Adrenal gland (tissue), 19 donors: Measurements from ENCODE around the gene TSPYL2. TPM values are rescaled to one million over a fixed set of nuclear protein-coding genes. Genes with fewer than 3 reads are reported as not detected.

Experiments used
- DNase-seq, 7 donors: peaks; one replicate each; pipeline ENCODE4 v3.0.0-alpha.2; 2019 to 2020
- H3K27ac ChIP-seq, 5 donors: fragments of 200-600 bp; sonication (generic) in 4 of 5; 1 replicate in 3 of 5; 2 replicates in 2 of 5; pipeline versions ENCODE4 v1.5.1 to v1.8.0; 2016 to 2020; ENCODE audit warnings: mild to moderate bottlenecking in 1 of 5
- H3K27me3 ChIP-seq: fragments of 200-600 bp; 2 replicates; pipeline ENCODE4 v1.8.0; 2021
- H3K36me3 ChIP-seq, 2 donors: fragments of 200-600 bp; replicated peaks in 1 of 2; 1 replicate in 1 of 2; 2 replicates in 1 of 2; pipeline versions ENCODE4 v1.5.1 to v1.8.0; 2018 to 2022
- H3K4me1 ChIP-seq, 2 donors: fragments of 200-600 bp; replicated peaks in 1 of 2; 1 replicate in 1 of 2; 2 replicates in 1 of 2; pipeline versions ENCODE4 v1.5.1 to v1.8.0; 2018 to 2021
- H3K4me3 ChIP-seq, 4 donors: fragments of 200-600 bp; sonication (generic) in 3 of 4; one replicate each; pipeline ENCODE4 v1.5.1; 2016 to 2018
- H3K9me3 ChIP-seq, 3 donors: fragments of 200-600 bp; sonication (generic) in 1 of 3; replicated peaks in 1 of 3; 1 replicate in 2 of 3; 2 replicates in 1 of 3; pipeline versions ENCODE4 v1.5.1 to v1.8.0; 2016 to 2021
- POLR2A ChIP-seq, 2 donors: fragments of 450-650 bp; IDR thresholded peaks; one replicate each; pipeline ENCODE4 v1.6.1; 2017; ENCODE audit warnings: antibody characterized with exemption in 2 of 2, mild to moderate bottlenecking in 2 of 2, moderate library complexity in 1 of 2
- WGBS, 4 donors: extraction: QIAGEN DNeasy Blood & Tissue Kit in 2 of 4; methylation state at CpG; one replicate each; pipeline versions ENCODE4 v1.1.5 to v1.1.7; 2013 to 2017; 5-methylcytosine and 5-hydroxymethylcytosine counted together
- intact Hi-C, 2 donors: fragments of 100-400 bp; cut with DNase I; formaldehyde crosslinking; loops; one replicate each; pipeline versions ENCODE4 v1.14.1 to v1.15.0; 2022 to 2023
- long read RNA-seq, 10 donors: library from polyadenylated mRNA in 3 of 10; unstranded in 2 of 10; stranded (forward) in 1 of 10; transcript quantifications; one replicate each; pipeline ENCODE4 v2.0.0 and lab custom pipeline, GENCODE V29; 2021 to 2026
- polyA plus RNA-seq, 3 donors: library from polyadenylated mRNA; stranded (reverse); fragments of 200-250 nt in 2 of 3; fragments of 350-450 nt in 1 of 3; fragmentation: Illumina TruSeq in 1 of 3; extraction: RNeasy Lipid Tissue Mini Kit (QIAGEN cat#74804) in 1 of 3; gene quantifications; one replicate each; pipeline ENCODE4 v1.2.3, GENCODE V29; 2013 to 2014
- total RNA-seq, 9 donors: library from RNA; depleted of rRNA in 4 of 9; stranded (reverse); fragments of >200 nt in 4 of 9; fragments of 120-200 nt in 1 of 9; fragmentation: NEBNext Ultra II Directional in 1 of 9; extraction: Animal tissue kit (Norgen Biotek cat#: 25700) in 1 of 9; gene quantifications; one replicate each; pipeline versions ENCODE4 v1.1.0 to v1.2.4, GENCODE V29; 2013 to 2023
- TF ChIP-seq, protein P1 (sequence below), 6 experiments: fragments of 450-650 bp in 4 of 6; fragments of 200-600 bp in 2 of 6; sonication (generic) in 1 of 6; IDR thresholded peaks; 1 replicate in 5 of 6; 2 replicates in 1 of 6; pipeline versions ENCODE4 v1.5.1 to v1.8.0; 2016 to 2021; ENCODE audit warnings: antibody characterized with exemption in 6 of 6, mild to moderate bottlenecking in 2 of 6, moderate library complexity in 1 of 6
- donor health status: healthy with polysubstance abuse.
- donor health status: Bipolar disorder and iron deficiency.
- donor health status: DM: yes; HTN: yes; CAD: no.
- donor health status: DM: no; HTN: no; CAD: no.
- donor health status: DM: no; HTN: no; CAD: no.
- donor health status: DM: yes; HTN: yes; CAD: no.

The TSPYL2 gene
- total RNA-seq (100 to 1,000 TPM in 2 of 9 donors, 10 to 100 TPM in 7; 35.5 to 107 (median 85.5) TPM), polyA plus RNA-seq (100 to 1,000 TPM; 168 to 536 (median 308) TPM)
- long read RNA-seq, donor 1, full-length matches to known transcripts, result 7 of 7 reads
- long read RNA-seq, donor 1, partial matches to known transcripts, result 0 of 7 reads
- long read RNA-seq, donor 1, other reads (novel, unspliced or antisense), result 0 of 7 reads
- long read RNA-seq, donor 2, partial matches to known transcripts, result 5 of 10 reads
- long read RNA-seq, donor 2, other reads (novel, unspliced or antisense), result 0 of 10 reads
- long read RNA-seq, donor 3, partial matches to known transcripts, result 0 of 2 reads
- long read RNA-seq, donor 3, other reads (novel, unspliced or antisense), result 0 of 2 reads
- long read RNA-seq, donor 4, transcript TSPYL2-201 (7 exons, 2,815 nt), result major isoform, 6 of 26 reads
- long read RNA-seq, donor 4, partial matches to known transcripts, result 11 of 26 reads
- long read RNA-seq, donor 4, other reads (novel, unspliced or antisense), result 9 of 26 reads
- long read RNA-seq, donor 5, transcript TSPYL2-201 (7 exons, 2,815 nt), result major isoform, 126 of 250 reads
- long read RNA-seq, donor 5, partial matches to known transcripts, result 7 of 250 reads
- long read RNA-seq, donor 5, other reads (novel, unspliced or antisense), result 117 of 250 reads
- long read RNA-seq, donor 6, transcript TSPYL2-201 (7 exons, 2,815 nt), result major isoform, 6 of 42 reads
- long read RNA-seq, donor 6, partial matches to known transcripts, result 30 of 42 reads
- long read RNA-seq, donor 6, other reads (novel, unspliced or antisense), result 5 of 42 reads
- long read RNA-seq, donor 7, partial matches to known transcripts, result 0 of 2 reads
- long read RNA-seq, donor 7, other reads (novel, unspliced or antisense), result 0 of 2 reads
- long read RNA-seq, donor 8, full-length matches to known transcripts, result 7 of 7 reads
- long read RNA-seq, donor 8, partial matches to known transcripts, result 0 of 7 reads
- long read RNA-seq, donor 8, other reads (novel, unspliced or antisense), result 0 of 7 reads
- long read RNA-seq, donor 9, full-length matches to known transcripts, result 5 of 5 reads
- long read RNA-seq, donor 9, partial matches to known transcripts, result 0 of 5 reads
- long read RNA-seq, donor 9, other reads (novel, unspliced or antisense), result 0 of 5 reads
- long read RNA-seq, donor 10, full-length matches to known transcripts, result 5 of 10 reads
- long read RNA-seq, donor 10, partial matches to known transcripts, result 5 of 10 reads
- long read RNA-seq, donor 10, other reads (novel, unspliced or antisense), result 0 of 10 reads

- peak within 1 kb of the TSS; percentile 16 to 79 (median 40) for H3K4me3 ChIP-seq
- peak; percentile 99 for TF ChIP-seq POLR2A (IDR thresholded peaks at IDR 0.05)
- TF ChIP-seq, protein P1, sequence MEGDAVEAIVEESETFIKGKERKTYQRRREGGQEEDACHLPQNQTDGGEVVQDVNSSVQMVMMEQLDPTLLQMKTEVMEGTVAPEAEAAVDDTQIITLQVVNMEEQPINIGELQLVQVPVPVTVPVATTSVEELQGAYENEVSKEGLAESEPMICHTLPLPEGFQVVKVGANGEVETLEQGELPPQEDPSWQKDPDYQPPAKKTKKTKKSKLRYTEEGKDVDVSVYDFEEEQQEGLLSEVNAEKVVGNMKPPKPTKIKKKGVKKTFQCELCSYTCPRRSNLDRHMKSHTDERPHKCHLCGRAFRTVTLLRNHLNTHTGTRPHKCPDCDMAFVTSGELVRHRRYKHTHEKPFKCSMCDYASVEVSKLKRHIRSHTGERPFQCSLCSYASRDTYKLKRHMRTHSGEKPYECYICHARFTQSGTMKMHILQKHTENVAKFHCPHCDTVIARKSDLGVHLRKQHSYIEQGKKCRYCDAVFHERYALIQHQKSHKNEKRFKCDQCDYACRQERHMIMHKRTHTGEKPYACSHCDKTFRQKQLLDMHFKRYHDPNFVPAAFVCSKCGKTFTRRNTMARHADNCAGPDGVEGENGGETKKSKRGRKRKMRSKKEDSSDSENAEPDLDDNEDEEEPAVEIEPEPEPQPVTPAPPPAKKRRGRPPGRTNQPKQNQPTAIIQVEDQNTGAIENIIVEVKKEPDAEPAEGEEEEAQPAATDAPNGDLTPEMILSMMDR (IDR thresholded peaks at IDR 0.05), result no peak
- peaks cover 7 to 16% of the 10 kb centered on the region in 2 donors for H3K4me1 ChIP-seq
- peak; percentile 93 to 97 (median 95) for DNase-seq
- intact Hi-C loops, result no loop called here
- WGBS, 4 donors, result 0 to 39% (median 15%) methylated on average over 7 to 74 of the region's 86 CpGs
- H3K27me3 ChIP-seq, result no peaks in the 10 kb centered on the region
- no peaks in the 10 kb centered on the region for H3K9me3 ChIP-seq
- H3K36me3 ChIP-seq, result peaks cover 0 to 9% of the 10 kb centered on the region in 2 donors
- peak within 1 kb of the TSS; percentile 30 to 97 (median 85) for H3K27ac ChIP-seq
Measured at GRCh38 chrX:53081925-53082772, at the start of gene TSPYL2. Gene TSPYL2 (plus strand): TSS chrX:53082367. CDS start chrX:53082499, 132 bp downstream.

- H3K36me3 ChIP-seq, result no peaks in the 10 kb centered on the region
- intact Hi-C loops, result no loop called here
- H3K27ac ChIP-seq, result no peak overlapping the region
- peaks cover 56% of the 10 kb centered on the region for H3K27me3 ChIP-seq
- DNase-seq, result no peak
- H3K4me1 ChIP-seq, result no peaks in the 10 kb centered on the region
- TF ChIP-seq, protein P1 (IDR thresholded peaks at IDR 0.05), result no peak
- no peak for TF ChIP-seq POLR2A (IDR thresholded peaks at IDR 0.05)
- no peak overlapping the region for H3K4me3 ChIP-seq
- H3K9me3 ChIP-seq, result no peaks in the 10 kb centered on the region
- 49 to 70% (median 66%) methylated on average over 5 of the region's 5 CpGs for WGBS, 4 donors
Measured at GRCh38 chrX:53036149-53036548, 46.0 kb upstream of the TSPYL2 start.

DNA sequence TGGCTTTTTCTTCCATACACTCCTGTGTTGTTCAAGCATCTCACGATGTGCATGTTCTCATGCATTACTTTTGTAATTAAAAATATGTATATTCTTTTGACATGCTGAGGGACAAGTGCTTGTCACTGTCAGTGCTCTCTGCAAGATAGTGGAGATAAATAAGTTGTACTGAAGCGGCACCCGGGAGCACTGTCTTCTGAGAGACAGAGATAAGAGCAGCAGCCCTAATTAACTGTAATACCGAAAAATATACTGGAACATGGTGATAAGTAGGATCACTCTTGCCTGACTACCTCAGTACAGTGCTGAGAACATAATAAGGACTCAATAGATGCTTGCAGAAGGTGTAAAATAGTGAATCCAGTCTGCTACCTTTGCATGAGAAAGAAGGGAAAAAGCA lies 42.9 kb upstream of the TSPYL2 start:
- Histone ChIP-seq H3K4me1 (no peaks in the 10 kb centered on the region), H3K4me3 (no peak overlapping the region), H3K9me3 (no peaks in the 10 kb centered on the region), H3K36me3 (no peaks in the 10 kb centered on the region), H3K27ac (no peak overlapping the region), H3K27me3 (peaks cover 58% of the 10 kb centered on the region)
- WGBS, 4 donors, result 43 to 67% (median 62%) methylated on average over 4 of the region's 4 CpGs
- no peak for DNase-seq
- intact Hi-C loops, result no loop called here
- no peak for TF ChIP-seq POLR2A (IDR thresholded peaks at IDR 0.05)
- TF ChIP-seq, protein P1 (IDR thresholded peaks at IDR 0.05), result no peak
